GM12891 (cell line): Measurements from ENCODE around the gene OR5M11.

Source experiments
- PAX5 ChIP-seq: IDR thresholded peaks from 2 replicates; pipeline ENCODE4 v1.6.1; 2011; ENCODE audit warnings: low read length, moderate library complexity, mild to moderate bottlenecking; ENCODE audit not compliant: insufficient read depth, severe bottlenecking
- POLR2A ChIP-seq: IDR thresholded peaks from 2 replicates; pipeline ENCODE4 v1.6.1; 2011; ENCODE audit warnings: low read depth, low read length, control low read depth
- POLR2AphosphoS5 ChIP-seq: IDR thresholded peaks from 2 replicates; pipeline ENCODE4 v1.6.1; 2011; ENCODE audit warnings: low read depth, low read length, control low read depth
- POU2F2 ChIP-seq: IDR thresholded peaks from 2 replicates; pipeline ENCODE4 v1.6.1; 2011; ENCODE audit warnings: low read depth, mild to moderate bottlenecking, control low read depth, low read length, moderate library complexity
- TAF1 ChIP-seq: IDR thresholded peaks from 2 replicates; pipeline ENCODE4 v1.6.1; 2011; ENCODE audit warnings: low read depth, low read length, control low read depth

- TF ChIP-seq POLR2A (no peak), POU2F2 (no peak), TAF1 (no peak), PAX5 (no peak), POLR2AphosphoS5 (no peak)
Measured at GRCh38 chr11:56531856-56532255, 11.2 kb downstream of the OR5M11 start.
